Adipocyte (in vitro differentiated cells): ENCODE results near the gene E2F3.

ENCODE experiments used
- DNase-seq: peaks from one replicate; pipeline ENCODE4 v3.0.0-alpha.2; 2015; ENCODE audit warnings: low read depth
- H3K27me3 ChIP-seq: replicated peaks from 2 replicates; pipeline ENCODE4 v1.7.0; 2013; ENCODE audit warnings: mild to moderate bottlenecking, low read length, moderate library complexity; ENCODE audit not compliant: control insufficient read depth, insufficient read depth
- H3K36me3 ChIP-seq: 2 replicates; pipeline ENCODE4 v1.7.0; 2013; ENCODE audit warnings: low read length, mild to moderate bottlenecking, moderate library complexity; ENCODE audit not compliant: control insufficient read depth, insufficient read depth, severe bottlenecking
- H3K4me1 ChIP-seq: 2 replicates; pipeline ENCODE4 v1.7.0; 2013; ENCODE audit warnings: mild to moderate bottlenecking, low read length, moderate library complexity; ENCODE audit not compliant: control insufficient read depth, insufficient read depth
- H3K4me3 ChIP-seq: 2 replicates; pipeline ENCODE4 v1.7.0; 2013; ENCODE audit warnings: mild to moderate bottlenecking, low read length, moderate library complexity
- H3K9ac ChIP-seq: 2 replicates; pipeline ENCODE4 v1.7.0; 2013; ENCODE audit warnings: mild to moderate bottlenecking, low read length, moderate library complexity
- H3K9me3 ChIP-seq: 2 replicates; pipeline ENCODE4 v1.7.0; 2013; ENCODE audit warnings: mild to moderate bottlenecking, low read length, moderate library complexity; ENCODE audit not compliant: control insufficient read depth

E2F3 gene

GRCh38 chr6:20401205-20402091 is at the start of gene E2F3:
TSS of gene E2F3 (plus strand) at chr6:20401879. CDS start at chr6:20402233, 354 bp downstream.
- DNase-seq = peak; percentile 100
- Histone ChIP-seq H3K4me1 (peaks cover 10% of the 10 kb centered on the region), H3K4me3 (peak within 1 kb of the TSS; percentile 85)

DNA sequence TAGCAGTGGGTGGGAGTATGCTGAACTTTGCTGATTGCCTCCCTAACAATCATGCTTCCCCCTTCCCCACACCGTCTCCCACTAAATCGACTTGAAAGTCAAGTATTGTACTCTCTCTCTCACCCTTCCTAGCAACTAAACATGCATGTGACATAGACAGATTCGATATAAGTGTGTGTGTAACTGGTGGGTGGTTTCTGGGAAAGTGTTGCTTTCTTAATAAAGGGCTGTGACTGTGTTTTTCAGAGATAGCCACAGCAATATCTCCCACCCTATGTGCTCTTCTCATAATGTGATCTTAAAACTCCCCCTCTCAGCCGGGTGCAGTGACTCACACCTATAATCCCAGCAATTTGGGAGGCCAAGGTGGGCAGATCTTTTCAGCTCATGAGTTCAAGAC is 49.3 kb upstream of the E2F3 start:
- Histone ChIP-seq H3K4me1 (no peaks in the 10 kb centered on the region), H3K4me3 (no peak overlapping the region), H3K9ac (no peak overlapping the region), H3K36me3 (no peaks in the 10 kb centered on the region), H3K27me3 (no peaks in the 10 kb centered on the region), H3K9me3 (peaks cover 9% of the 10 kb centered on the region)
- DNase-seq = no peak

More at GRCh38 chr6:20401205-20402091, at the start of gene E2F3:
- Histone ChIP-seq H3K27me3 (no peaks in the 10 kb centered on the region), H3K9me3 (no peaks in the 10 kb centered on the region), H3K9ac (peak within 1 kb of the TSS; percentile 84), H3K36me3 (peaks cover 3% of the 10 kb centered on the region)

GRCh38 chr6:20353134-20353533 is 48.5 kb upstream of the E2F3 start:
- no peak for DNase-seq
- H3K4me3 ChIP-seq = no peak overlapping the region

DNA sequence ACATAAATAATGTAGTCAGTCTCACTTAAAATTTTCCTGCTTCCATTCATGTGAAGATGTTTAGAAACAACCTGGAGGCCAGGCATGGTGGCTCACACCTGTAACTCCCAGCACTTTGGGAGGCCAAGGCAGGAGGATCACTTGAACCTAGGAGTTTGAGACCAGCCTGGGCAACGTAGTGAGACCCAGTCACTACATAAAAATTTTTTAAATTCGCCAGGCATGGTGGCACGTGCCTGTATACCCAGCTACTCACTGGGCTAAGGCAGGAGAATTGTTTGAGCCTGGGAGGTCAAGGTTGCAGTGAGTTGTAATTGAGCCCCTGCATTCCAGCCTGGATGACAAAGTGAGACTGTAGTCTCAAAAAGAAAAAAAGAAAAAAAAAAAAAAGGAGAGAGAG is 47.3 kb upstream of the E2F3 start:
- peaks cover 9% of the 10 kb centered on the region for H3K9me3 ChIP-seq
- no peaks in the 10 kb centered on the region for H3K27me3 ChIP-seq
- H3K4me1 ChIP-seq = no peaks in the 10 kb centered on the region
- H3K9ac ChIP-seq = no peak overlapping the region
- no peak for DNase-seq
- H3K36me3 ChIP-seq = no peaks in the 10 kb centered on the region
- H3K4me3 ChIP-seq = no peak overlapping the region

More at GRCh38 chr6:20353134-20353533, 48.5 kb upstream of the E2F3 start:
- no peaks in the 10 kb centered on the region for H3K27me3 ChIP-seq
- H3K9ac ChIP-seq = no peak overlapping the region
- no peaks in the 10 kb centered on the region for H3K4me1 ChIP-seq
- peaks cover 9% of the 10 kb centered on the region for H3K9me3 ChIP-seq
- H3K36me3 ChIP-seq = no peaks in the 10 kb centered on the region

DNA sequence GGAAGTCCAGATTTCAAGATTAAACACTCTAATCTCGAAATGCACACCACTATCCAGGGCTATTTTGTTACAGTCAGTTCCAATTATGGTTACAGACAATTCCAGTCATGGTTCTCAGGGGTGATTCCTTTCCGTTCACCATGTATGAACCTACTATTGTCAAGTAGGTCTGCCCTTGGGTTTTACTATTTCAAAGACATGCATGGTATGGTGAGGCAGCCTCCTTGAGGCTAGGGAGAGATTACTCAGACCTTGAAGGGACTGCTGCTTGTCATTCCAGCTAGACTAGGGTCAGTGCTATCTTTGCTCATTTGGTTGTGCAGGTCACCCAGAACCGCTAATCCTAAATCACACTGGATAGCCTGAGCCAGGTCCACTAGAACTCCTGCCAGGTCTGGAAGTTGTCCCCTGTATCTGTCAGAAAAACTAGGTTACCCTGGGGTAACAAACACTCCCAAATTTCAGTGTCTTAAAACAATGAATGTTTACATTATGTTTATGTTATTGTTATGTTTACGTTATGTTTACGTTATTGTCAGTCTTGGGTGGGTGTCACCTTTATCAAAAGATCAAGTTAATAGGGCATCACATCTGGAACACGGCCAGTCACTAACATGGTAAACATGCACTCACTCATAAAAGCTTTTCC is 41.1 kb upstream of the E2F3 start:
- H3K36me3 ChIP-seq = no peaks in the 10 kb centered on the region
- no peaks in the 10 kb centered on the region for H3K27me3 ChIP-seq
- no peak overlapping the region for H3K4me3 ChIP-seq
- DNase-seq = no peak
- H3K4me1 ChIP-seq = peaks cover 5% of the 10 kb centered on the region
- H3K9me3 ChIP-seq = no peaks in the 10 kb centered on the region
- H3K9ac ChIP-seq = no peak overlapping the region

DNA sequence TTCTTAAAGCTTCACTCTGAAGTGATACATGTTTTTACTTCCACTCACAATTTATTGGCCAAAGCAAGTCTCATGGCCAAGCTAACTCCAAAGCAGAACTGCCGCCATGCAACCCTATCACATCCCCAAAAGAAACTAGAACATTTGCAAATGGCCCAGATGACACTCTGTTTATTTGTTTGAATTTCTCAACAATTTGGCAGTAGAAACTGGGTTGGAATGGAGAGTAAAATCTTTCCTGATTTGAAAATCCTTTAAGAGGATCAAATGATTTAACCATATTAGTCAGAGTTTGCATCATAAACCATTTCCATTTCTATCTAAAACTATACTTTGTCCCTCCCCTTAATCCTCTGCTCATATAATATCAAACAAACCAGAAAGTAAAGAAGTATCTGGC is 39.1 kb upstream of the E2F3 start:
- Histone ChIP-seq H3K27me3 (no peaks in the 10 kb centered on the region), H3K4me1 (peaks cover 12% of the 10 kb centered on the region), H3K36me3 (no peaks in the 10 kb centered on the region), H3K9me3 (no peaks in the 10 kb centered on the region), H3K4me3 (no peak overlapping the region), H3K9ac (no peak overlapping the region)
- DNase-seq = peak; percentile 77

DNA sequence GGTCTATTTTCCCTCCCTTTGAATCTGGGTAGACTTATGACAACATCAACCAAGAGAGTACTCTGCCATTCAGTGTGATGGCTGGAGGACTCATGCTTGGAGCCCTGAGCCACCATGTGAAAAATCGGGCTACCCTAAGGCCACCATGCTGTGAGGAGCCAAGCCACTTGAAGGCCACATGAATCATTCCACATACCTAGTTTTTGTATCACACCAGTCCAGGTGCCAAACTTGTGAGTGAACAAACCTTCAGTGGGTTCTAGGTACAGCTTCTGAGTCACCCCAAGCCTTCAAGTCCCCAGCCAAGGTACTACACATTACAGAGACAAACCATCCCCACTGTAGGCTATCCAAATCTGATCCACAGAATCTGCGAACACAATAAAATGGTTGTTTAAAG is 37.4 kb upstream of the E2F3 start:
- DNase-seq = no peak
- H3K9ac ChIP-seq = no peak overlapping the region
- no peaks in the 10 kb centered on the region for H3K36me3 ChIP-seq
- no peak overlapping the region for H3K4me3 ChIP-seq
- H3K4me1 ChIP-seq = peaks cover 12% of the 10 kb centered on the region
- no peaks in the 10 kb centered on the region for H3K9me3 ChIP-seq
- H3K27me3 ChIP-seq = no peaks in the 10 kb centered on the region

GRCh38 chr6:20365456-20365855 is 36.2 kb upstream of the E2F3 start:
- Histone ChIP-seq H3K9ac (no peak overlapping the region), H3K27me3 (no peaks in the 10 kb centered on the region), H3K4me3 (no peak overlapping the region), H3K9me3 (no peaks in the 10 kb centered on the region), H3K4me1 (peaks cover 12% of the 10 kb centered on the region), H3K36me3 (no peaks in the 10 kb centered on the region)
- DNase-seq = no peak

GRCh38 chr6:20366082-20366830 is 35.4 kb upstream of the E2F3 start:
- Histone ChIP-seq H3K27me3 (no peaks in the 10 kb centered on the region), H3K4me3 (no peak overlapping the region), H3K4me1 (peaks cover 12% of the 10 kb centered on the region), H3K36me3 (no peaks in the 10 kb centered on the region), H3K9me3 (no peaks in the 10 kb centered on the region), H3K9ac (no peak overlapping the region)
- DNase-seq = no peak

DNA sequence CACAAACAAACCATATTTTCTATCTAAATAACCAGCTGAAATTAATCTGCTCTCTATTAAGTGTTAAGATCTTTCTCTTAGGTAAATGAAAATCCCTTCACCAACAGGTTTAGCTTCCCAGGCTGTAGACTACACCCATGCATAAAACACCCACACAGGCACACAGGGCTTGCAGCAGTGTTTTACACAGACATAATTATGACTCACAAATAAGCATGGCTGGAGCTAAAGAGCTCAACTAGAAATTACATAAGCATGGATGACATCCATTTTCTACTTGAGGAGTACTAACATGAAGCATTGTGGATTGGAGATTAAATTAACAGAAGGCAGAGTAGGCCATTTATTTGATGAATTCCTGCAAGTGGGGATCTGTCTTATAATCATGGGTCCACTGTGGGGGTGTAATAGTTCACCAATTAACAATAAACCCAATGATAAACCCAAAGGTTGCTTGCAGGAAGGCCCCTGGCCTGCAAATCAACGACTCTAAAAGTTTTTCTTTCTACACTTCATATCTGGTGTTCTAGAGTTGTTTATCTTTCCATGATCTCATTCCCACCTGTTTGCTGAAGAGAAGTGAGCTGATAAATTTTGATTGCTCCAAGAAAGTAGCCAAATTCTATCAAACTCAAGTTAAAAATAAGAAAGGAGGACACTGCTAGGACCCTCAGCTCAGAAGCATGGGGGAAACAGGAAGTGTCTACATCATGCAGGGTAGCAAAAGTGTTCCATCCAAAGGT is 33.8 kb upstream of the E2F3 start:
- peak; percentile 16 for DNase-seq

More for the DNA sequence above, 33.8 kb upstream of the E2F3 start:
- Histone ChIP-seq H3K9ac (no peak overlapping the region), H3K4me1 (peaks cover 12% of the 10 kb centered on the region), H3K9me3 (no peaks in the 10 kb centered on the region), H3K36me3 (no peaks in the 10 kb centered on the region), H3K4me3 (no peak overlapping the region), H3K27me3 (no peaks in the 10 kb centered on the region)
